CD4-positive, alpha-beta T cell (primary cell): ENCODE data around the gene TYRP1. TPM values are rescaled to one million over a fixed set of nuclear protein-coding genes. Genes with fewer than 3 reads are reported as not detected.

Experiments used
- ATAC-seq: fragments of 200-7000 bp; cut with Tn5 transposase; one replicate; pipeline ENCODE4 v1.10.0; 2022; ENCODE audit warnings: mild to moderate bottlenecking; ENCODE audit not compliant: poor library complexity
- CTCF ChIA-PET: fragments of 350-600 bp; sonication (Branson Sonifier 250); formaldehyde crosslinking; loops from one replicate; lab custom pipeline; 2021; ENCODE audit warnings: antibody characterized with exemption, inconsistent platforms; lab: Charles Lee
- POLR2A ChIA-PET: fragments of 350-600 bp; sonication (Branson Sonifier 250); formaldehyde crosslinking; loops from one replicate; lab custom pipeline; 2021; ENCODE audit warnings: antibody characterized with exemption, inconsistent platforms; lab: Charles Lee
- DNase-seq, 14 experiments: peaks; one replicate each; pipeline ENCODE4 v3.0.0-alpha.2; 2013 to 2020; ENCODE audit warnings: mixed read lengths in 2 of 14
- H3K27ac ChIP-seq, 2 donors: one replicate each; pipeline versions ENCODE4 v1.5.1 to v1.7.0; 2013; ENCODE audit warnings: low read length in 2 of 2, low read depth in 1 of 2, mild to moderate bottlenecking in 1 of 2
- H3K27me3 ChIP-seq, 2 experiments: 1 replicate in 1 of 2; 2 replicates in 1 of 2; pipeline versions ENCODE4 v1.6.1 to v1.7.0; 2013; ENCODE audit warnings: low read length in 2 of 2, control low read depth in 1 of 2, mild to moderate bottlenecking in 1 of 2, moderate library complexity in 1 of 2; ENCODE audit not compliant: insufficient read depth in 2 of 2, control insufficient read depth in 1 of 2
- H3K36me3 ChIP-seq: one replicate; pipeline ENCODE4 v1.6.1; 2013; ENCODE audit warnings: low read length, control low read depth; ENCODE audit not compliant: insufficient read depth
- H3K4me1 ChIP-seq: one replicate; pipeline ENCODE4 v1.6.1; 2013; ENCODE audit warnings: low read length, control low read depth; ENCODE audit not compliant: insufficient read depth
- H3K4me3 ChIP-seq: one replicate; pipeline ENCODE4 v1.5.1; 2013; ENCODE audit warnings: mild to moderate bottlenecking, low read length, moderate library complexity
- H3K9me3 ChIP-seq, 2 experiments: 1 replicate in 1 of 2; 2 replicates in 1 of 2; pipeline versions ENCODE4 v1.6.1 to v1.7.0; 2013; ENCODE audit warnings: low read length in 2 of 2, mild to moderate bottlenecking in 2 of 2, control low read depth in 1 of 2, moderate library complexity in 1 of 2; ENCODE audit not compliant: control insufficient read depth in 1 of 2, insufficient read depth in 1 of 2
- H3K27ac Mint-ChIP-seq: one replicate; pipeline ENCODE4 v1.8.0; 2020; ENCODE audit warnings: mixed read lengths
- H3K27me3 Mint-ChIP-seq: one replicate; pipeline ENCODE4 v1.8.0; 2021; ENCODE audit warnings: mixed read lengths
- H3K36me3 Mint-ChIP-seq: one replicate; pipeline ENCODE4 v1.8.0; 2021; ENCODE audit warnings: low read depth, mixed read lengths
- H3K4me1 Mint-ChIP-seq: one replicate; pipeline ENCODE4 v1.8.0; 2021; ENCODE audit warnings: low read depth, mixed read lengths
- H3K4me3 Mint-ChIP-seq: one replicate; pipeline ENCODE4 v1.8.0; 2020; ENCODE audit warnings: mild to moderate bottlenecking, mixed read lengths
- H3K9me3 Mint-ChIP-seq: one replicate; pipeline ENCODE4 v1.8.0; 2020; ENCODE audit warnings: mixed read lengths
- intact Hi-C, 2 experiments: fragments of 100-400 bp; cut with DNase I in 1 of 2; cut with micrococcal nuclease in 1 of 2; formaldehyde crosslinking; loops; one replicate each; pipeline versions ENCODE4 v1.15.1 to v1.9.0; 2023 to 2025; cut with DNase I, micrococcal nuclease
- total RNA-seq, 174 experiments: library from RNA in 2 of 174; stranded (reverse) in 2 of 174; gene quantifications; one replicate each; pipeline ENCODE4 v1.2.3 and lab custom pipeline; 2021 to 2026
- TF ChIP-seq, protein P1 (sequence below): fragments of 200-600 bp; IDR thresholded peaks from one replicate; pipeline ENCODE4 v1.8.0; 2022; ENCODE audit warnings: antibody characterized with exemption, mild to moderate bottlenecking

TYRP1 gene
- total RNA-seq, 2 experiments from 2014 or later: not detected

DNA sequence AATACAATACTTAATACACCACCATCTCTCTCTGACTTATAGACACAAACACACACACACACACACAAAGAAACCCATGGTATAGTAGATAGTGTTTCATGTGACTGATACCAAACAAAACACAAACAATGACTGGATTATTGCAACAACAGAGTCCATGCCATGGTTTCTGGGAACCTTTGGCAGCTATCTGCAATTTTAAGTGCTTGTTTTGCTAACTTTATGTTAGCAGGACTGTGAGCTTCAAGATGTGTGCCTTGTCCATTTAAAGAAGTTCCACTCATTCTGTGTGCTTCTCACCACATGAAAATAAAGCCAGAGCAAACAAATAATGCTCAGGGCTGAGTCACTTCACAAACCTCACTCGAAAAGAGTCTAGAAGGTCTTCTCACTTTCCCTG is 66.6 kb downstream of the TYRP1 start:
- intact Hi-C loops: no loop called here
- H3K36me3 Mint-ChIP-seq: no peaks in the 10 kb centered on the region
- no peaks in the 10 kb centered on the region for H3K27me3 Mint-ChIP-seq
- ATAC-seq: no peak
- H3K4me3 ChIP-seq: no peak overlapping the region
- H3K4me1 ChIP-seq: no peaks in the 10 kb centered on the region
- H3K9me3 Mint-ChIP-seq: peaks cover 4% of the 10 kb centered on the region
- POLR2A ChIA-PET: no interaction called here
- no peak overlapping the region for H3K27ac ChIP-seq
- no peak overlapping the region for H3K27ac Mint-ChIP-seq
- H3K36me3 ChIP-seq: no peaks in the 10 kb centered on the region
- H3K4me3 Mint-ChIP-seq: no peak overlapping the region
- H3K9me3 ChIP-seq: peaks cover 4 to 7% of the 10 kb centered on the region in 2 experiments
- no peak for DNase-seq
- H3K27me3 ChIP-seq: no peaks in the 10 kb centered on the region
- H3K4me1 Mint-ChIP-seq: no peaks in the 10 kb centered on the region
- CTCF ChIA-PET: no interaction called here
- TF ChIP-seq, protein P1, sequence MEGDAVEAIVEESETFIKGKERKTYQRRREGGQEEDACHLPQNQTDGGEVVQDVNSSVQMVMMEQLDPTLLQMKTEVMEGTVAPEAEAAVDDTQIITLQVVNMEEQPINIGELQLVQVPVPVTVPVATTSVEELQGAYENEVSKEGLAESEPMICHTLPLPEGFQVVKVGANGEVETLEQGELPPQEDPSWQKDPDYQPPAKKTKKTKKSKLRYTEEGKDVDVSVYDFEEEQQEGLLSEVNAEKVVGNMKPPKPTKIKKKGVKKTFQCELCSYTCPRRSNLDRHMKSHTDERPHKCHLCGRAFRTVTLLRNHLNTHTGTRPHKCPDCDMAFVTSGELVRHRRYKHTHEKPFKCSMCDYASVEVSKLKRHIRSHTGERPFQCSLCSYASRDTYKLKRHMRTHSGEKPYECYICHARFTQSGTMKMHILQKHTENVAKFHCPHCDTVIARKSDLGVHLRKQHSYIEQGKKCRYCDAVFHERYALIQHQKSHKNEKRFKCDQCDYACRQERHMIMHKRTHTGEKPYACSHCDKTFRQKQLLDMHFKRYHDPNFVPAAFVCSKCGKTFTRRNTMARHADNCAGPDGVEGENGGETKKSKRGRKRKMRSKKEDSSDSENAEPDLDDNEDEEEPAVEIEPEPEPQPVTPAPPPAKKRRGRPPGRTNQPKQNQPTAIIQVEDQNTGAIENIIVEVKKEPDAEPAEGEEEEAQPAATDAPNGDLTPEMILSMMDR: no peak

Other genes with a start within 250 kb of the TYRP1 start
- not detected for gene LURAP1L, start 81.6 kb downstream of the TYRP1 start, total RNA-seq